Esophagus squamous epithelium (tissue), 5 donors: ENCODE measurements around the gene ERLIN1. TPM values are rescaled to one million over a fixed set of nuclear protein-coding genes. Genes with fewer than 3 reads are reported as not detected.

ENCODE experiments used
- DNase-seq: peaks from one replicate; lab custom pipeline; 2025; lab: John Stamatoyannopoulos, UW
- H3K27ac ChIP-seq, 4 donors: fragments of 200-600 bp; sonication (generic); one replicate each; pipeline ENCODE4 v1.5.1; 2016 to 2019; ENCODE audit warnings: mild to moderate bottlenecking in 1 of 4
- H3K27me3 ChIP-seq, 4 donors: fragments of 200-600 bp; sonication (generic); 1 replicate in 3 of 4; 2 replicates in 1 of 4; pipeline versions ENCODE4 v1.5.1 to v1.6.0; 2017 to 2021; ENCODE audit warnings: antibody characterized with exemption in 1 of 4
- H3K36me3 ChIP-seq, 3 donors: fragments of 200-600 bp; sonication (generic); one replicate each; pipeline ENCODE4 v1.5.1; 2016 to 2019
- H3K4me1 ChIP-seq, 3 donors: fragments of 200-600 bp; sonication (generic); one replicate each; pipeline ENCODE4 v1.5.1; 2017 to 2019
- H3K4me3 ChIP-seq, 4 donors: fragments of 200-600 bp; sonication (generic); 1 replicate in 3 of 4; 2 replicates in 1 of 4; pipeline ENCODE4 v1.5.1; 2016 to 2019; ENCODE audit warnings: mild to moderate bottlenecking in 2 of 4, moderate library complexity in 1 of 4
- H3K9me3 ChIP-seq, 3 donors: fragments of 200-600 bp; sonication (generic); one replicate each; pipeline ENCODE4 v1.5.1; 2016 to 2019
- CTCF ChIP-seq, 6 experiments: fragments of 450-650 bp in 4 of 6; fragments of 200-600 bp in 2 of 6; sonication (generic) in 2 of 6; IDR thresholded peaks; one replicate each; pipeline ENCODE4 v1.5.1; 2016 to 2019; ENCODE audit warnings: antibody characterized with exemption in 6 of 6, mild to moderate bottlenecking in 4 of 6, moderate library complexity in 4 of 6
- POLR2A ChIP-seq, 4 donors: fragments of 450-650 bp; IDR thresholded peaks; one replicate each; pipeline ENCODE4 v1.6.1; 2017; ENCODE audit warnings: antibody characterized with exemption in 4 of 4, mild to moderate bottlenecking in 4 of 4, moderate library complexity in 3 of 4
- WGBS, 2 donors: methylation state at CpG; one replicate each; pipeline ENCODE4 v1.1.5; 2018; 5-methylcytosine and 5-hydroxymethylcytosine counted together
- intact Hi-C: fragments of 100-400 bp; cut with DNase I; formaldehyde crosslinking; loops from one replicate; pipeline ENCODE4 v1.15.0; 2022
- total RNA-seq, 4 donors: library from RNA; depleted of rRNA; stranded (reverse); fragments of >200 nt; gene quantifications; one replicate each; pipeline ENCODE4 v1.1.0, GENCODE V29; 2016
- donor health status: DM: yes; HTN: yes; CAD: no.

Gene ERLIN1
- total RNA-seq, 4 donors from 2014 or later = 27.7 to 33.3 (median 29.5) TPM

GRCh38 chr10:100141446-100142087 is 44.3 kb downstream of the ERLIN1 start:
- DNase-seq = no peak
- Histone ChIP-seq H3K27ac (no peak overlapping the region), H3K36me3 (no peaks in the 10 kb centered on the region), H3K4me3 (no peak overlapping the region), H3K4me1 (peaks cover 0 to 16% (median 2%) of the 10 kb centered on the region in 3 donors), H3K27me3 (no peaks in the 10 kb centered on the region), H3K9me3 (no peaks in the 10 kb centered on the region)
- TF ChIP-seq CTCF (IDR thresholded peaks at IDR 0.05) (no peak), POLR2A (IDR thresholded peaks at IDR 0.05) (no peak)
- intact Hi-C loops = no loop called here
- WGBS, 2 donors = 60 to 74% methylated on average over 5 of the region's 5 CpGs

- Histone ChIP-seq H3K27ac (peak overlapping the region in 1 of 4 donors; percentile 9), H3K27me3 (no peaks in the 10 kb centered on the region), H3K36me3 (no peaks in the 10 kb centered on the region), H3K4me1 (peaks cover 0 to 6% (median 0%) of the 10 kb centered on the region in 3 donors), H3K9me3 (peaks cover 0 to under 1% (median 0%) of the 10 kb centered on the region in 3 donors), H3K4me3 (no peak overlapping the region)
- DNase-seq = no peak
- intact Hi-C loops = no loop called here
- TF ChIP-seq POLR2A (IDR thresholded peaks at IDR 0.05) (no peak), CTCF (IDR thresholded peaks at IDR 0.05) (no peak)
- 82 to 88% methylated on average over 3 to 4 of the region's 4 CpGs for WGBS, 2 donors
Observed at GRCh38 chr10:100140070-100140469, 45.8 kb downstream of the ERLIN1 start.

DNA sequence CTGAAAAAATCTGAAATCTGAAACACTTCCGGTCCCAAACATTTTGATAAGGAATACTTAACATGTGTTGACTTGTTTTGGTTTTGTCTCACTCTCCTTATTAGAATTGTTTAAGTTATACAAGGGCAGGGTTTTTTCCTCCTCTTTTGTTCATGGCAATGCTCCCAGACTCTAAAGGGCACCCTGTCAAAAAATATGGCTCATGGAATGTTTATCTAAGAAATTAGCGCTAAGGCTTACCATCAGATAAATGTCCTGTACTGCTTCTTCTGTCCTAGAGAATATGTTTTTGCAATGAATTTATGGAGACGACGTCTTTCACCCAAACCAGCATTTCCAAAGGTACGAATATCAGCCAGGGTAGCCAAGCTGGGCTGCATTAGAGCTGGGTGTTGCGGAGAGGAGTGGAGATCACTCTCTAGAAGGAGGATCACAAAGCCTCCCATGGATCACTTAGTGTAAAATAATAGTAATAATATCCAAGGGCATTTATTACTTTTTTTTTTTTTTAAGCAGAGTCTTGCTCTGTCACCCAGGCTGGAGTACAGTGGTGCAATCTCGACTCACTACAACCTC is 46.8 kb downstream of the ERLIN1 start:
- no peak for TF ChIP-seq CTCF (IDR thresholded peaks at IDR 0.05)
- TF ChIP-seq POLR2A (IDR thresholded peaks at IDR 0.05) = no peak
- H3K9me3 ChIP-seq = peaks cover 0 to 12% (median 0%) of the 10 kb centered on the region in 3 donors
- intact Hi-C loops = no loop called here
- WGBS, 2 donors = 60 to 61% methylated on average over 7 of the region's 7 CpGs
- H3K27ac ChIP-seq = no peak overlapping the region
- no peak for DNase-seq
- no peaks in the 10 kb centered on the region for H3K27me3 ChIP-seq
- no peak overlapping the region for H3K4me3 ChIP-seq
- peaks cover 0 to 6% (median 0%) of the 10 kb centered on the region in 3 donors for H3K4me1 ChIP-seq
- H3K36me3 ChIP-seq = no peaks in the 10 kb centered on the region

DNA sequence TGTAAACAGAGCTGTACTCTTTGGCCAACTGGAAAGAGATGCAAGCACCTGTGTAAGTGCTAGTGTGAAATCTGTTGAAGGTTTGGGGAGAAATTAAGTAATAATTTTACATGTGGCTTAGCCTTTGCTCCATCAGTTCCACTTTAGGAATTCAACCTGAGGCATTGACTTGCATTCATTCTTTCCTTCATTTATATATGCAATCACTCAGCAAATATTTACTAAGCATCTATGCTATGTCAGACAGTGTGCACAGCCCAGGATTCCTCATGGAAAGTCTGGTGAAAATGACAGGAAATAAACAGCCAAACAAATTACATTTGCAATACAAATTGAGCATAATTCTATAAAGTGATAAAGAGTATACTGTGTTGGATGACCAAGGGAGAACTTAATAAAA is 50.3 kb downstream of the ERLIN1 start:
- Histone ChIP-seq H3K9me3 (peaks cover 0 to 13% (median 0%) of the 10 kb centered on the region in 3 donors), H3K27me3 (peaks cover 0 to 3% (median 0%) of the 10 kb centered on the region in 4 donors), H3K27ac (no peak overlapping the region), H3K36me3 (no peaks in the 10 kb centered on the region), H3K4me1 (peaks cover 0 to 6% (median 0%) of the 10 kb centered on the region in 3 donors), H3K4me3 (no peak overlapping the region)
- intact Hi-C loops = no loop called here
- TF ChIP-seq CTCF (IDR thresholded peaks at IDR 0.05) (no peak), POLR2A (IDR thresholded peaks at IDR 0.05) (no peak)
- DNase-seq = no peak

- H3K9me3 ChIP-seq = peaks cover 0 to 13% (median 0%) of the 10 kb centered on the region in 3 donors
- 89 to 96% methylated on average over 1 of the region's 1 CpG for WGBS, 2 donors
- H3K27me3 ChIP-seq = peaks cover 0 to 4% (median 0%) of the 10 kb centered on the region in 4 donors
- no peak overlapping the region for H3K27ac ChIP-seq
- DNase-seq = no peak
- H3K4me3 ChIP-seq = no peak overlapping the region
- TF ChIP-seq CTCF (IDR thresholded peaks at IDR 0.05) = no peak
- TF ChIP-seq POLR2A (IDR thresholded peaks at IDR 0.05) = no peak
- H3K36me3 ChIP-seq = no peaks in the 10 kb centered on the region
- intact Hi-C loops = no loop called here
- H3K4me1 ChIP-seq = peaks cover 0 to under 1% (median 0%) of the 10 kb centered on the region in 3 donors
Observed at GRCh38 chr10:100133801-100134200, 52.0 kb downstream of the ERLIN1 start.
